Measurements from ENCODE around the gene SFMBT2. TPM values are rescaled to one million over a fixed set of nuclear protein-coding genes. Genes with fewer than 3 reads are reported as not detected.
"Not testable (repeated sequence)": the region's sequence is repeated elsewhere in the genome, so short reads cannot be mapped to it uniquely, and the experiment has no call there.

Gene SFMBT2
- total RNA-seq, 1 experiment from 2014 or later, result 0.05 TPM

DNA sequence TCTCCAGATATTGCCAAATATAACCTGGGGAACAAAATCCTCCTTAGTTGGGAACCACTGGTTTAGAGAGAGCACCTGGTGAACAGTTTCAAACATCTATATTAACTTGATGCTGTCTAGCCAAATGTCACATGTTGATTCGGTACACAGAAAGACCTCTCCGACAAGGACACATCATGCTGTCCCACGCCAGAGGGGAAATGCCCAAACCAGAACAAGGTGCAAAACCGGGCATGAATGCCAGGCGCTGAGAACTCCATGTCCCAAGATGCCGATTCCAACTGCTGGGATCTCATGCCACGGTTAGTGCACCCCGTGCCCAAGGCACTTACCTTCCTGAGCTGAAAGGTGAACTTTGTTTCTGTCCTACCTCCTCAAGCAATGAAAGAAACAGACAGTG lies 100.8 kb downstream of the SFMBT2 start:
- no peaks in the 10 kb centered on the region for H3K9me3 ChIP-seq (replicated peaks)

DNA sequence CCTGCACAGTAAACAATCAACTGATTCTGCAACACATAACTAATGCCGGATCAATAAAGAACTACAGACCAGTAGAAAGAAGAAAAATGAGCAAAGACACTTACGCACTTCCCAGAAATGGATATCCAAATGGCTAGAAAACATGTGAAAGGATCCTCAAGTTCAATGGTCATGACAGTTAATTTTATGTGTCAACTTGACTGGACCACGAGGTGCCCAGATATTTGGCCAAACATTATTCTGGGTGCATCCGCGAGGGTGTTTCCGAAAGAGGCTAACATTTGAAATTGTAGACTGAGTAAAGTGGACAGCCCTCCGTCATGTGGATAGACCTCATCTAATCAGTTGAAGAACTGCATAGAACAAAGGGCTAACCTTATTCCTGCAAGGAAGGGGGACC lies 102.0 kb downstream of the SFMBT2 start:
- no peaks in the 10 kb centered on the region for H3K36me3 ChIP-seq
- DNase-seq (ENCODE audit: low read depth in 1 of 2, low spot score in 2 of 2), result no peak
- H3K4me3 ChIP-seq, result no peak overlapping the region
- no peak overlapping the region for H3K27ac ChIP-seq
- H3K27me3 ChIP-seq (replicated peaks), result no peaks in the 10 kb centered on the region; the same call in 1 of the 2 replicates
- H3K4me1 ChIP-seq (replicated peaks), result no peaks in the 10 kb centered on the region
- H3K9me3 ChIP-seq (replicated peaks), result no peaks in the 10 kb centered on the region

More for the DNA sequence above, 100.8 kb downstream of the SFMBT2 start:
- no peaks in the 10 kb centered on the region for H3K36me3 ChIP-seq
- no peak overlapping the region for H3K27ac ChIP-seq
- no peaks in the 10 kb centered on the region for H3K4me1 ChIP-seq (replicated peaks)
- DNase-seq (ENCODE audit: low read depth in 1 of 2, low spot score in 2 of 2), result no peak
- H3K27me3 ChIP-seq (replicated peaks), result no peaks in the 10 kb centered on the region; the same call in 1 of the 2 replicates
- H3K4me3 ChIP-seq, result no peak overlapping the region

DNA sequence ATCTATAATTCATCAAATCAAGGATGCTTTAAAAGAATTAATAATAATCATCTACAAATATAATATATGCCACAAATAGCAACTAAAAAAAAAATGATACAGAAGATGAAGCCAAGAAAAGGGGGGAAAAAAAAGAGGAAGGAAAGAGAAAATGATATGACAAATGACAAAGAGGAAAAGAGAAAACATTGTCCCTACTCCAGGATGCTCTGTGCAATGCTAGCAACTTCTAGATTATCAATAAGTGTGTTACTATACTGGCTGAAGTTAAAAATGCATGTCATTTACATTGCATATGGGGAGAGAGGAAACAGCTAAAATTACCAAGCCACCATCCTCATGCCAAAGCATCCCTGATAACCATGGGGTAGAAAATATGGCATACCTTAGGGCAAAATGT lies 104.2 kb downstream of the SFMBT2 start:
- Histone ChIP-seq H3K27ac (no peak overlapping the region), H3K4me1 (replicated peaks) (no peaks in the 10 kb centered on the region), H3K4me3 (no peak overlapping the region), H3K36me3 (no peaks in the 10 kb centered on the region), H3K9me3 (replicated peaks) (no peaks in the 10 kb centered on the region), H3K27me3 (replicated peaks) (no peaks in the 10 kb centered on the region; the same call in 1 of the 2 replicates)
- no peak for DNase-seq (ENCODE audit: low read depth in 1 of 2, low spot score in 2 of 2)

DNA sequence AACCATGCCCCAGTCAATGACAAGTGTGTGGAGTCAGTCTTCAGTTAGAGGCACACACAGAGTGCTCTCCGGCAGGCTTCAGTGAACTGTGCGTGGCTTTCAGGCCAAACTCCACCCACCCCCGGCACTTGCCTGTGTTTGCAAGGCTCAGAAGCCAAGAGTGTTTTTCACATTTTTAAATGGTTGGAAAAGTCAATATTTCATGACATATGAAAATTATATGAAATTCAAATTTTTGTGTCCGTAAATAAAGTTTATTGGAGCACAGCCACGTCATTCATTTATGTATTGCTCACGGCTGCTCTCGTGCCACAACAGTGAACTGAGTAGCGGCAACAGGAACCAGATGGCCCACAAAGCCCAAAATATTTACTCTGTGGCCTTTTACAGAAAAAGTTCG lies 104.7 kb downstream of the SFMBT2 start:
- Histone ChIP-seq H3K36me3 (no peaks in the 10 kb centered on the region), H3K27me3 (replicated peaks) (no peaks in the 10 kb centered on the region; the same call in 1 of the 2 replicates), H3K4me3 (no peak overlapping the region), H3K27ac (no peak overlapping the region), H3K4me1 (replicated peaks) (no peaks in the 10 kb centered on the region), H3K9me3 (replicated peaks) (no peaks in the 10 kb centered on the region)
- no peak for DNase-seq (ENCODE audit: low read depth in 1 of 2, low spot score in 2 of 2)

DNA sequence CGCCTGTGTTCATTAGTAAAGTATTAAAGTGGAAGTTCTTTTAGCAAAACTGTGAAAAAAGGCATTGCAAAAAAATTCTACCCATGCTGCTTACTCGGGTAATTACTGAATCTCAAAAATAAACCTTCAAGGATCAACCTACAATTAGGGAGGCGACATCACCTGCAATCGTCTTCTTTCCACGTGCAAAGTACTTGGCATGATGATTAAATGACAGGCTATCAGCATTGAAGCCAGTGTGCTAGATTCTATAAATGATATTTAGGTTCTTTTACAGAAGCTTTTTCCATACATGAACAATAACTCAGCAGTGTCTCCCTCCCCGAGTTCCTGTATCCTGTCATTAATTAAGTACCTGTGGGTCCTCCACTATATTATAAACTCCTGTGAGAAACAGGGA lies 105.8 kb downstream of the SFMBT2 start:
- DNase-seq (ENCODE audit: low read depth in 1 of 2, low spot score in 2 of 2), result no peak
- Histone ChIP-seq H3K36me3 (no peaks in the 10 kb centered on the region), H3K9me3 (replicated peaks) (no peaks in the 10 kb centered on the region), H3K4me1 (replicated peaks) (no peaks in the 10 kb centered on the region), H3K4me3 (no peak overlapping the region), H3K27me3 (replicated peaks) (no peaks in the 10 kb centered on the region; the same call in 1 of the 2 replicates), H3K27ac (no peak overlapping the region)

DNA sequence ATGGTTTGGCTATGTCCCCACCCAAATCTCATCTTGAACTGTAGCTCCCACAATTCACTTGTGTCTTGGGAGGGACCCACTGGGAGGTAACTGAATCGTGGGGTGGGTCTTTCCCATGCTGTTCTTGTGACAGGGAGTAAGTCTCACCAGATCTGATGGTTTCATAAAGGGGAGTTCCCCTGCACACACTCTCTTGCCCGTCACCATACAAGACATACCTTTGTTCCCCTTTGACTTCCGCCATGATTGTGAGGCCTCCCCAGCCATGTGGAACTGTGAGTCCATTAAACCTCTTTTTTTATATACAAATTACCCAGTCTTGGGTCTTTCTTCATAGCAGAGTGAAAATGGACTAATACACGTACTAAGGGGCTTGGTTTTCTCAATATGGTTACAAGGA lies 106.7 kb downstream of the SFMBT2 start:
- no peaks in the 10 kb centered on the region; the same call in 1 of the 2 replicates for H3K27me3 ChIP-seq (replicated peaks)
- no peaks in the 10 kb centered on the region for H3K36me3 ChIP-seq
- H3K9me3 ChIP-seq (replicated peaks), result no peaks in the 10 kb centered on the region
- H3K4me1 ChIP-seq (replicated peaks), result no peaks in the 10 kb centered on the region
- no peak overlapping the region for H3K4me3 ChIP-seq
- no peak for DNase-seq (ENCODE audit: low read depth in 1 of 2, low spot score in 2 of 2)
- H3K27ac ChIP-seq, result no peak overlapping the region

DNA sequence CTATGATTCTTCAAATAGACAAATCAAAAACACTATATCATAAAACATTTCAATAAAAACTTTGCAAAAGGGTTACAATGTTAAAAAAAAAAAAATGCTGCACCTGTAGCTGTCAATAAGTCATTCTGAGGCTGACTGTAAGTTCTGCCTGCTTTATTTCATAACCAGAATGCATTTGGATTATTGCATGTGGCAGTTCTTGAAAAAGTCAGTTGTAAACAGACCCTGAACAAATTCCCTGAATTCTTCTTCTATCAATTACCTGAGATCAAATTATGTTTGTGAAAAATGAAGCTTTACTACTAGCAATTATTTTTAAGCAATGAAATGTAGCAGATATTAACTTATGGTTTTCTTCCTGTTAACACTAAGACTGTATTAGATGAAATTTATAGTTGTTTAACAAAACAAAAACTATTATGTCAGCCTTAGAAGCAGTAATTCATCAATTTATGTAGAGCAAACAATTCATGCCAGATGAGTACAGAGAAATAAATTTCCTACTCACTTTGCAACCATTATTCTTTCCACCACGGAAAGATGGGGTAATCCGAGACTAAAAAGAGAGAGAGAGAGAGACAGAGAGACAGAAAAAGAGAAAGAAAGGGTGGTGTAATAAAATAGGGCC lies 107.8 kb downstream of the SFMBT2 start:
- Histone ChIP-seq H3K4me3 (no peak overlapping the region), H3K4me1 (replicated peaks) (no peaks in the 10 kb centered on the region), H3K27me3 (replicated peaks) (no peaks in the 10 kb centered on the region; the same call in 1 of the 2 replicates), H3K36me3 (no peaks in the 10 kb centered on the region), H3K9me3 (replicated peaks) (no peaks in the 10 kb centered on the region), H3K27ac (no peak overlapping the region)
- DNase-seq (ENCODE audit: low read depth in 1 of 2, low spot score in 2 of 2), result no peak

DNA sequence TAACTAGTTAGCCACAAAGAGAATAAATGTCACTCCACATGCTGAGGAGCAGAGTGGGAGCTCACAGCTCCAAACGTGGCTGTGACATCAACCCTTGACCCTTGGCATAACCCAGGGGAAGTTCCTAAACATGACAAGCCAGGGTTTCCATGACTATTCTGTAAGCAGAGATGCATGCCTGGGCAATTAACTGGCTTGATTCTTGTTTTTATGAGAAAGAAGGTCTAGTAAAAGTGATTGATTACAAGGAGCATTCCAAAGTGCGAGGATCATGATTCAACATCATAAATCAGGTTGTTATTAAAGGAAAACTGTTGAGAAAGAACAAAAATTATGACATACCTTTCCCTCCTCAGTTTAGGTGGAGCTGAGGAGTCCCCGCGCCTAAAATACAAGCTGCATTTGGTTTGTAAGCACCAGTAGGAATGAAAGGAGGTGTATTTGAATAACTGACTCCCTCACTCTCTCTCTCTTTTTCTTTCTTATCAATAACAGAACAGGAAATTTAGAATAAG lies 108.4 kb downstream of the SFMBT2 start:
- H3K9me3 ChIP-seq (replicated peaks), result no peaks in the 10 kb centered on the region
- no peaks in the 10 kb centered on the region for H3K4me1 ChIP-seq (replicated peaks)
- H3K4me3 ChIP-seq, result no peak overlapping the region
- H3K27me3 ChIP-seq (replicated peaks), result no peaks in the 10 kb centered on the region; the same call in 1 of the 2 replicates
- no peak for DNase-seq (ENCODE audit: low read depth in 1 of 2, low spot score in 2 of 2)
- H3K36me3 ChIP-seq, result no peaks in the 10 kb centered on the region
- no peak overlapping the region for H3K27ac ChIP-seq

DNA sequence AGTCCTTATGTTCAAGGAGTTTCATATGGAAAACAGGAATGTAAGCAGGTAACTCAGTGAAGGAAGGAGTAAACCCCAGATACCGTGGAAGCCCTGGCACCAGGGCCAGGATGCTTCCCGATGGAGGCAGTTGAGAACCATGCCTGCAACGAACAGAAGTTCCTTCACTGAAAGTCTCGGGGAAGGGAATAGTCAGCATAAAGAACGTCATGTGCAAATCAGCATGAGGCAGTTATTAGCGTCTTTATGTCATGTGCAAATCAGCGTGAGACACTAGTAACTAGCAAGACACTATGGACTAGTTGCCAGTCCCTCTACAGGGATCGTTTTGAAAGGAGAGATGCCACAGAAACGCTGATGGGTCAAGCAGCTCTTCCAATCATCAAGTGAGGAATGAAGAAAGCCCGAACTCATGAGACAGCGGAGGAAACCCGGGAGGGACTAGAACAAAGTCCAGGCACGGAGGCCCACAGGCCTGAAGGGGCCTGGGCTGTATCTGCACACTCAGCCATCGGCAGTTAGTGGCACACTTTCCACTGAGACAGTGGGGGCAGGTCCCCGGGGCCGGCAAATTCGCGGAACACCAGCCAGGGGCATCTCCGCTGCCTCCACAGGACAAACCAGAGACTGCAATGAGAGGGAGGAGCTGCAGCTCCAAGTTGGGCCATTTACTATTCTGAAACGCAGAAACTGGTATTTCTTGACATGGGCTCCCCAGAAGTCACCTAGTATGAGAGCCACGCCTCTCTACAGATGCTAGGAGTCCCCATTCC lies 109.6 kb downstream of the SFMBT2 start:
- Histone ChIP-seq H3K4me1 (replicated peaks) (no peaks in the 10 kb centered on the region), H3K27ac (no peak overlapping the region), H3K27me3 (replicated peaks) (no peaks in the 10 kb centered on the region; the same call in 1 of the 2 replicates), H3K4me3 (no peak overlapping the region), H3K9me3 (replicated peaks) (no peaks in the 10 kb centered on the region), H3K36me3 (no peaks in the 10 kb centered on the region)
- DNase-seq (ENCODE audit: low read depth in 1 of 2, low spot score in 2 of 2), result no peak

DNA sequence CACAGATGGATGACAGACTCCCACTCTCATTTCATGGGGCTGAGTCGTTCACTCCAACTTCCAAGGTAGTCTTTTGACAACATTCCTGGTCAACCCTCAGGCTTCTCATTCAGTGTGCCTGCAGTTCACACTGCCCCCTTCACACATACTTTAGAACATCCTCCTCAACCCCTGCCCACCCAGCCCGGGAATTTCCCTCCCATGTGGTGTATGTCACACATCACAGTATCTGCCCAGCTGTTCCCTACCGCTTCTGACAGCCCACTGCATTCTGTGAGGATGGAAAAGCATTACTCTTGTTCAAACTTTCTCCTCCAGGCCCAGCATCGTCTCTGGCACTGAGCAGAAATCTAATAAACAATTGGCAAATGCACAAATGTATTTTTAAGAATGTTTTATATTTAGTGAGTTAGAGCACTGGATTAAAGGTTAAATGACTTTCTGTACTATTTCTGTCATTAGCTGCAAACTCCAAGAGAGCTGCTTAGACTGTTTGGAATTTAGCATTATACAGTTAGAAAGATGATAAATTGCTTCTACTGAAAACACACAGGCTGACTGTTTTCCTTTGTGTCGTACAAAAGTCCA lies 110.4 kb downstream of the SFMBT2 start:
- Histone ChIP-seq H3K27ac (no peak overlapping the region), H3K4me1 (replicated peaks) (no peaks in the 10 kb centered on the region), H3K27me3 (replicated peaks) (no peaks in the 10 kb centered on the region; the same call in 1 of the 2 replicates), H3K36me3 (no peaks in the 10 kb centered on the region), H3K4me3 (no peak overlapping the region), H3K9me3 (replicated peaks) (no peaks in the 10 kb centered on the region)
- DNase-seq (ENCODE audit: low read depth in 1 of 2, low spot score in 2 of 2), result no peak

DNA sequence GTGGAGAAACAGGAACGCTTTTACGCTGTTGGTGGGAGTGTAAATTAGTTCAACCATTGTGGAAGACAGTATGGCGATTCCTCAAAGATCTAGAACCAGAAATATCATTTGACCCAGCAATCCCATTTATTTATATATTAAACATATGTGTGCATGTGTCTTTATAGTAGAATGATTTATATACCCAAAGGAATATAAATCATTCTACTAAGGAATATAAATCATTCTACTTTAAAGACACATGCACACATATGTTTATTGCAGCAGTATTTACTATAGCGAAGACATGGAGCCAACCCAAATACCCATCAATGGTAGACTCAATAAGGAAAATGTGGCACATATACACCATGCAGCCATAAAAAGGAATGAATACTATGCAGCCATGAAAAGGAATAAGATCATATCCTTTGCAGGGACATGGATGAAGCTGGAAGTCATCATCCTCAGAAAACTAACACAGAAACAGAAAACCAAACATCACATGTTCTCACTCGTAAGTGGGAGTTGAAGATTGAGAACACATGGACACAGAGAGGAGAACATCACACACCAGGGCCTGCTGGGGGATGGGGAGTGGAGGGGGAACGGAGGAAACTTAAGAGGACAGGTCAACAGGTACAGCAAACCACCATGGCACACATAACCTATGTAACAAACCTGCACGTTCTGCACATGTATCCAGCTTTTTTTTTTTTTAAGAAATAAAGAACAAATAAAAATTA lies 111.1 kb downstream of the SFMBT2 start:
- not testable (repeated sequence) for H3K36me3 ChIP-seq; H3K27ac ChIP-seq; H3K27me3 ChIP-seq (replicated peaks); H3K4me3 ChIP-seq; H3K9me3 ChIP-seq (replicated peaks); H3K4me1 ChIP-seq (replicated peaks); DNase-seq (ENCODE audit: low read depth in 1 of 2, low spot score in 2 of 2)

DNA sequence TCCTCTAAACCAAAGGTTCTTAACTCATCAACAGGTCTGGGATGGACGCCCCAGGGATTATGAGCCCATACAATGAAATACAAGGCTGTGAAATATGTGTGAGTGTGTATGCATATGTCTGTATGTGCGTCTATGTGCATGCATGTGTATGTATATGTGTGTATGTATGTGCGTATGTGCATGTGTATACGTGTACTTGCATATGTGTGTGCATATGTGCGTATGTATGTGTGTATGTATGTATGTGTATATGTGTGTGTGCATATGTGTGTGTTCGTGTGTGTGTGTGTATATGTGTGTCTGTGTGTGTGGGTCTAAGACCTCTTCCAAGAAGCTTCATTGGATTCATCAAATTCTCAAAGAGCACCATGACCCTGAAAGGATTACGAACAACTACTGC lies 112.3 kb downstream of the SFMBT2 start:
- H3K4me3 ChIP-seq, result no peak overlapping the region
- DNase-seq (ENCODE audit: low read depth in 1 of 2, low spot score in 2 of 2), result no peak
- H3K9me3 ChIP-seq (replicated peaks), result no peaks in the 10 kb centered on the region
- H3K27ac ChIP-seq, result no peak overlapping the region
- no peaks in the 10 kb centered on the region for H3K4me1 ChIP-seq (replicated peaks)
- H3K36me3 ChIP-seq, result no peaks in the 10 kb centered on the region
- H3K27me3 ChIP-seq (replicated peaks), result no peaks in the 10 kb centered on the region

DNA sequence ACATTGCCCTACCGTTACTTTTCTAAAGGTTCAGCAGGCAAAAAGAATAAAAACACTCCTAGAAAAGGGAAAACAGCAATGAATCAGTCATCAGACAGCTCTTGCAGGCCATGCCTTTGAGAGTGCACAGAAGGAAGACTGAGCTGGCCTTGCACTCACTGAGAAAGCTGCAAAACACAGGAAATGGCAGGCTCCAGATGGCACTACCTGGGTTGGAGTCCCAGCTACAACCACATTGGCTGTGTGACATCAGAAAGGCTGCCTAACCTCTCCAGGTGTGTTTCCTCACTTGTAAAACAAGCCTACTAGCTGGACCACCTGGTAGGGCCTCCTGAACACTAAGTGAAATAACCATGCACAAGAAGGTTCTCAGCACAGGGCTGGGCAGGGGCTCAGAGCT lies 113.7 kb downstream of the SFMBT2 start:
- Histone ChIP-seq H3K9me3 (replicated peaks) (no peaks in the 10 kb centered on the region), H3K36me3 (no peaks in the 10 kb centered on the region), H3K4me3 (no peak overlapping the region), H3K27ac (no peak overlapping the region), H3K4me1 (replicated peaks) (no peaks in the 10 kb centered on the region), H3K27me3 (replicated peaks) (no peaks in the 10 kb centered on the region)
- DNase-seq (ENCODE audit: low read depth in 1 of 2, low spot score in 2 of 2), result no peak
